WTC11 (cell line): ENCODE data around the gene KIT. TPM values are rescaled to one million over a fixed set of nuclear protein-coding genes. Genes with fewer than 3 reads are reported as not detected.

Source experiments
- ATAC-seq: fragments of 200-7000 bp; cut with Tn5 transposase; 2 replicates; pipeline ENCODE4 v1.10.0; 2021; ENCODE audit warnings: mild to moderate bottlenecking, moderate library complexity
- CTCF ChIA-PET: fragments of 300-600 bp; sonication (Branson Sonifier 250); formaldehyde crosslinking; loops from one replicate; lab custom pipeline; 2021; ENCODE audit warnings: antibody characterized with exemption; lab: Charles Lee
- POLR2A ChIA-PET: fragments of 350-600 bp; sonication (Branson Sonifier 250); formaldehyde crosslinking; loops from one replicate; lab custom pipeline; 2021; ENCODE audit warnings: antibody characterized with exemption; lab: Charles Lee
- DNase-seq: peaks from one replicate; pipeline ENCODE4 v3.0.0; 2021; ENCODE audit warnings: low spot score
- H3K27ac Mint-ChIP-seq: 2 replicates; pipeline ENCODE4 v1.8.0; 2021; ENCODE audit warnings: mixed read lengths
- H3K27me3 Mint-ChIP-seq: 2 replicates; pipeline ENCODE4 v1.8.0; 2021; ENCODE audit warnings: low read depth, mild to moderate bottlenecking, moderate library complexity, mixed read lengths
- H3K36me3 Mint-ChIP-seq: 2 replicates; pipeline ENCODE4 v1.8.0; 2021; ENCODE audit warnings: mixed read lengths
- H3K4me1 Mint-ChIP-seq: 2 replicates; pipeline ENCODE4 v1.8.0; 2022; ENCODE audit warnings: mixed read lengths
- H3K4me3 Mint-ChIP-seq: 2 replicates; pipeline ENCODE4 v1.8.0; 2021; ENCODE audit warnings: mild to moderate bottlenecking, moderate library complexity, mixed read lengths
- H3K9me3 Mint-ChIP-seq: 2 replicates; pipeline ENCODE4 v1.8.0; 2021; ENCODE audit warnings: mixed read lengths
- ATF1 ChIP-seq: sonication (generic); formaldehyde crosslinking; IDR thresholded peaks from 2 replicates; pipeline ENCODE4 v1.8.1; 2023; ENCODE audit warnings: mild to moderate bottlenecking, moderate library complexity, missing genetic modification reagents
- CDX4 ChIP-seq: fragments of 250-450 bp; sonication (Bioruptor Pico); IDR thresholded peaks from 2 replicates; pipeline ENCODE4 v1.9.0; 2021; ENCODE audit warnings: moderate library complexity, mild to moderate bottlenecking, inconsistent platforms, borderline replicate concordance
- CTCF ChIP-seq: fragments of 200-600 bp; IDR thresholded peaks from 2 replicates; pipeline ENCODE4 v1.8.0; 2022; ENCODE audit warnings: antibody characterized with exemption
- EMX1 ChIP-seq: fragments of 250-450 bp; sonication (Bioruptor Pico); IDR thresholded peaks from 2 replicates; pipeline ENCODE4 v1.8.0; 2021; ENCODE audit warnings: mild to moderate bottlenecking
- ERG ChIP-seq: fragments of 250-450 bp; sonication (Bioruptor Pico); IDR thresholded peaks from 2 replicates; pipeline ENCODE4 v1.8.0; 2021; ENCODE audit warnings: mild to moderate bottlenecking
- IRF2 ChIP-seq: sonication (generic); formaldehyde crosslinking; IDR thresholded peaks from 2 replicates; pipeline ENCODE4 v1.8.0; 2022; ENCODE audit warnings: low read depth, missing genetic modification reagents, borderline replicate concordance
- NR3C1 ChIP-seq: sonication (generic); formaldehyde crosslinking; conservative IDR thresholded peaks from 2 replicates; pipeline ENCODE4 v1.8.1; 2023; ENCODE audit warnings: low read depth, mild to moderate bottlenecking, missing genetic modification reagents
- TCF7 ChIP-seq: sonication (generic); formaldehyde crosslinking; IDR thresholded peaks from 2 replicates; pipeline ENCODE4 v1.8.0; 2022; ENCODE audit warnings: mild to moderate bottlenecking, low read depth, missing genetic modification reagents, moderate library complexity
- USF2 ChIP-seq: sonication (generic); formaldehyde crosslinking; IDR thresholded peaks from 2 replicates; pipeline ENCODE4 v1.8.1; 2023; ENCODE audit warnings: mild to moderate bottlenecking, missing genetic modification reagents, moderate library complexity
- ZBTB21 ChIP-seq: sonication (generic); formaldehyde crosslinking; IDR thresholded peaks from 2 replicates; pipeline ENCODE4 v1.8.1; 2023; ENCODE audit warnings: mild to moderate bottlenecking, missing genetic modification reagents, borderline replicate concordance
- ZNF219 ChIP-seq: sonication (generic); formaldehyde crosslinking; IDR thresholded peaks from 2 replicates; pipeline ENCODE4 v1.8.0; 2023; ENCODE audit warnings: missing genetic modification reagents, mild to moderate bottlenecking, borderline replicate concordance
- ZNF396 ChIP-seq: fragments of 250-450 bp; sonication (Bioruptor Pico); IDR thresholded peaks from 2 replicates; pipeline ENCODE4 v1.8.0; 2021; ENCODE audit warnings: mild to moderate bottlenecking, moderate library complexity, borderline replicate concordance
- ZNF512 ChIP-seq: sonication (generic); formaldehyde crosslinking; IDR thresholded peaks from 2 replicates; pipeline ENCODE4 v1.8.1; 2022; ENCODE audit warnings: missing genetic modification reagents, borderline replicate concordance
- total RNA-seq: library from RNA; stranded (reverse); gene quantifications from 3 replicates; pipeline ENCODE4 v1.2.3, GENCODE V29; 2021
- TF ChIP-seq, protein P1 (sequence below): sonication (generic); formaldehyde crosslinking; IDR thresholded peaks from 2 replicates; pipeline ENCODE4 v1.8.1; 2022; ENCODE audit warnings: mild to moderate bottlenecking, moderate library complexity, missing genetic modification reagents
- TF ChIP-seq, protein P2 (sequence below): fragments of 250-450 bp; sonication (Bioruptor Pico); IDR thresholded peaks from 2 replicates; pipeline ENCODE4 v2.1.2; 2022; ENCODE audit warnings: mild to moderate bottlenecking, moderate library complexity
- TF ChIP-seq, protein P3 (sequence below): sonication (generic); formaldehyde crosslinking; IDR thresholded peaks from 2 replicates; pipeline ENCODE4 v1.8.1; 2023; ENCODE audit warnings: mild to moderate bottlenecking, missing genetic modification reagents, borderline replicate concordance

Gene KIT
- total RNA-seq, 1 experiment from 2014 or later, result 23.3 TPM

DNA sequence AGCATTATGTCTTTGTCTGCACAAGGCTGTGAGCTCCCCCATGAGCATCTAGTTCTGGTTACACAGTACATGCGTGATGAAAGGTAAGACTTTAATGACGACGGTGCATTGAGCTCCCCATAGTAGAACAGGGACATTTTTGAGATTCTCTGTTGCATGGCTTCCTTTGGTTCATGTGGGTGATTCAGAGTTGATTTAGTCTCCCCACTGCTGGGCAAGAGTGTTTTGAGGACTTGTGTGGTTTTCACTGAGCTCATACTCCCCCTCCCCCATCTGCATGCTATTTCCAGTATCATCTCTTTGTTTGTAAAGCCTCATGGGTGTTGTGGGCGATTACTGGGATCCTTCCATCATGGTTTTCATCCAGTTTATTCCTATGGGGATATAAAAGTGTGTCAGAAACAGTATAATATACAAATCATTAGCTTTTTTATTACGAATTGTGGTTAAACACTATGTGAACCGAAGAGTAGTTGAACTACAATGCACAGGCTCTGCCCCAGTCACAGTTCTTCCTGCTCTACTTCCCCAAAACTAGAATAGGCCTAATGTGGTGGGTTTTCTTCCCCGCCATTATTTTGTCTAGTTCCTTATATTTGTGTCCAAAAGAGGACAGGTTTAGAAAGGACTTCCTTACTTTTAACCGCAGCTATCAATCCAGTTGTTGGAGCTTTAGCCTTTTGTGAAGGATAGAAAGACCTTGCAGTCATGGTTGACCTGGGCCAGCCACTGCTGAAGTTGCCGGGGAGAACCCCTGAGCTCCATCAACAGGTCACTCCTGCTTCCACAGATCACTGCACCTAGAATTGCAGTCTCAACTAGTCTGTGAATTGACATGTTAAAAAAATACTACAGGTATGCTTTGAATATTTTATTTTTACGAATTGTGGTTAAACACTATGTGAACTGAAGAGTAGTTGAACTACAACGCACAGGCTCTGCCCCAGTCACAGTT, 30.4 kb downstream of the KIT start:
- Mint-ChIP-seq H3K4me1 (peaks cover 7% of the 10 kb centered on the region; the same call in 1 of the 2 replicates), H3K36me3 (no peaks in the 10 kb centered on the region), H3K27me3 (no peaks in the 10 kb centered on the region), H3K4me3 (no peak overlapping the region), H3K9me3 (no peaks in the 10 kb centered on the region), H3K27ac (no peak overlapping the region)
- DNase-seq (no peak), ATAC-seq (no peak)
- ChIA-PET POLR2A (no interaction called here), CTCF (no interaction called here)
- no peak for TF ChIP-seq CTCF
- TF ChIP-seq, protein P1, sequence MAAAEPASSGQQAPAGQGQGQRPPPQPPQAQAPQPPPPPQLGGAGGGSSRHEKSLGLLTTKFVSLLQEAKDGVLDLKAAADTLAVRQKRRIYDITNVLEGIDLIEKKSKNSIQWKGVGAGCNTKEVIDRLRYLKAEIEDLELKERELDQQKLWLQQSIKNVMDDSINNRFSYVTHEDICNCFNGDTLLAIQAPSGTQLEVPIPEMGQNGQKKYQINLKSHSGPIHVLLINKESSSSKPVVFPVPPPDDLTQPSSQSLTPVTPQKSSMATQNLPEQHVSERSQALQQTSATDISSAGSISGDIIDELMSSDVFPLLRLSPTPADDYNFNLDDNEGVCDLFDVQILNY (CRISPR knock-in tag), result no peak
- TF ChIP-seq, protein P2, sequence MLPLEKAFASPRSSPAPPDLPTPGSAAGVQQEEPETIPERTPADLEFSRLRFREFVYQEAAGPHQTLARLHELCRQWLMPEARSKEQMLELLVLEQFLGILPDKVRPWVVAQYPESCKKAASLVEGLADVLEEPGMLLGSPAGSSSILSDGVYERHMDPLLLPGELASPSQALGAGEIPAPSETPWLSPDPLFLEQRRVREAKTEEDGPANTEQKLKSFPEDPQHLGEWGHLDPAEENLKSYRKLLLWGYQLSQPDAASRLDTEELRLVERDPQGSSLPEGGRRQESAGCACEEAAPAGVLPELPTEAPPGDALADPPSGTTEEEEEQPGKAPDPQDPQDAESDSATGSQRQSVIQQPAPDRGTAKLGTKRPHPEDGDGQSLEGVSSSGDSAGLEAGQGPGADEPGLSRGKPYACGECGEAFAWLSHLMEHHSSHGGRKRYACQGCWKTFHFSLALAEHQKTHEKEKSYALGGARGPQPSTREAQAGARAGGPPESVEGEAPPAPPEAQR (CRISPR knock-in tag), result no peak
- TF ChIP-seq CDX4 (CRISPR knock-in tag), result no peak
- no peak for TF ChIP-seq NR3C1 (CRISPR knock-in tag)
- TF ChIP-seq ZNF219 (CRISPR knock-in tag), result no peak

GRCh38 chr4:54695337-54695736, 37.6 kb downstream of the KIT start:
- ATAC-seq (no peak), DNase-seq (no peak)
- Mint-ChIP-seq H3K36me3 (peaks cover 27% of the 10 kb centered on the region), H3K4me3 (no peak overlapping the region), H3K27ac (no peak overlapping the region), H3K9me3 (no peaks in the 10 kb centered on the region), H3K4me1 (no peaks in the 10 kb centered on the region), H3K27me3 (no peaks in the 10 kb centered on the region)
- TF ChIP-seq TCF7 (CRISPR knock-in tag) (no peak), EMX1 (CRISPR knock-in tag) (no peak), ATF1 (CRISPR knock-in tag) (no peak), IRF2 (CRISPR knock-in tag) (no peak)
- ChIA-PET CTCF (no interaction called here), POLR2A (interaction anchor here (0.6 kb wide), 1 partner anchor 17 kb away, joined by 5 read pairs; no protein-coding TSS in a partner anchor)

- POLR2A ChIA-PET, result no interaction called here
- no peak for TF ChIP-seq ZNF512 (CRISPR knock-in tag)
- no peak for TF ChIP-seq USF2 (CRISPR knock-in tag)
- TF ChIP-seq ZBTB21 (CRISPR knock-in tag), result no peak
- TF ChIP-seq, protein P3, sequence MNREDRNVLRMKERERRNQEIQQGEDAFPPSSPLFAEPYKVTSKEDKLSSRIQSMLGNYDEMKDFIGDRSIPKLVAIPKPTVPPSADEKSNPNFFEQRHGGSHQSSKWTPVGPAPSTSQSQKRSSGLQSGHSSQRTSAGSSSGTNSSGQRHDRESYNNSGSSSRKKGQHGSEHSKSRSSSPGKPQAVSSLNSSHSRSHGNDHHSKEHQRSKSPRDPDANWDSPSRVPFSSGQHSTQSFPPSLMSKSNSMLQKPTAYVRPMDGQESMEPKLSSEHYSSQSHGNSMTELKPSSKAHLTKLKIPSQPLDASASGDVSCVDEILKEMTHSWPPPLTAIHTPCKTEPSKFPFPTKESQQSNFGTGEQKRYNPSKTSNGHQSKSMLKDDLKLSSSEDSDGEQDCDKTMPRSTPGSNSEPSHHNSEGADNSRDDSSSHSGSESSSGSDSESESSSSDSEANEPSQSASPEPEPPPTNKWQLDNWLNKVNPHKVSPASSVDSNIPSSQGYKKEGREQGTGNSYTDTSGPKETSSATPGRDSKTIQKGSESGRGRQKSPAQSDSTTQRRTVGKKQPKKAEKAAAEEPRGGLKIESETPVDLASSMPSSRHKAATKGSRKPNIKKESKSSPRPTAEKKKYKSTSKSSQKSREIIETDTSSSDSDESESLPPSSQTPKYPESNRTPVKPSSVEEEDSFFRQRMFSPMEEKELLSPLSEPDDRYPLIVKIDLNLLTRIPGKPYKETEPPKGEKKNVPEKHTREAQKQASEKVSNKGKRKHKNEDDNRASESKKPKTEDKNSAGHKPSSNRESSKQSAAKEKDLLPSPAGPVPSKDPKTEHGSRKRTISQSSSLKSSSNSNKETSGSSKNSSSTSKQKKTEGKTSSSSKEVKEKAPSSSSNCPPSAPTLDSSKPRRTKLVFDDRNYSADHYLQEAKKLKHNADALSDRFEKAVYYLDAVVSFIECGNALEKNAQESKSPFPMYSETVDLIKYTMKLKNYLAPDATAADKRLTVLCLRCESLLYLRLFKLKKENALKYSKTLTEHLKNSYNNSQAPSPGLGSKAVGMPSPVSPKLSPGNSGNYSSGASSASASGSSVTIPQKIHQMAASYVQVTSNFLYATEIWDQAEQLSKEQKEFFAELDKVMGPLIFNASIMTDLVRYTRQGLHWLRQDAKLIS (CRISPR knock-in tag), result no peak
- no peak for TF ChIP-seq ZNF396 (CRISPR knock-in tag)
- no peak for TF ChIP-seq ERG
- TF ChIP-seq EMX1 (CRISPR knock-in tag), result no peak
Measured at GRCh38 chr4:54695788-54696187, 38.0 kb downstream of the KIT start.

More at GRCh38 chr4:54695788-54696187, 38.0 kb downstream of the KIT start:
- Mint-ChIP-seq H3K4me3 (no peak overlapping the region), H3K4me1 (no peaks in the 10 kb centered on the region), H3K27ac (0 out of 2 replicates have a peak overlapping the region, but pooled peaks have one; percentile 46), H3K36me3 (peaks cover 27% of the 10 kb centered on the region), H3K27me3 (no peaks in the 10 kb centered on the region), H3K9me3 (no peaks in the 10 kb centered on the region)
- no peak for DNase-seq
- CTCF ChIA-PET, result no interaction called here
- ATAC-seq, result no peak
